HG03039 (cell line): Measurements from ENCODE around the gene CD82.
"Not testable (repeated sequence)": the region's sequence is repeated elsewhere in the genome, so short reads cannot be mapped to it uniquely, and the experiment has no call there.

Experiments used
- ATAC-seq: cut with Tn5 transposase; IDR thresholded peaks from one replicate; pipeline ENCODE4 v1.9.1; 2021; ENCODE audit warnings: mild to moderate bottlenecking, moderate library complexity; ENCODE audit not compliant: unreplicated experiment

The CD82 gene

DNA sequence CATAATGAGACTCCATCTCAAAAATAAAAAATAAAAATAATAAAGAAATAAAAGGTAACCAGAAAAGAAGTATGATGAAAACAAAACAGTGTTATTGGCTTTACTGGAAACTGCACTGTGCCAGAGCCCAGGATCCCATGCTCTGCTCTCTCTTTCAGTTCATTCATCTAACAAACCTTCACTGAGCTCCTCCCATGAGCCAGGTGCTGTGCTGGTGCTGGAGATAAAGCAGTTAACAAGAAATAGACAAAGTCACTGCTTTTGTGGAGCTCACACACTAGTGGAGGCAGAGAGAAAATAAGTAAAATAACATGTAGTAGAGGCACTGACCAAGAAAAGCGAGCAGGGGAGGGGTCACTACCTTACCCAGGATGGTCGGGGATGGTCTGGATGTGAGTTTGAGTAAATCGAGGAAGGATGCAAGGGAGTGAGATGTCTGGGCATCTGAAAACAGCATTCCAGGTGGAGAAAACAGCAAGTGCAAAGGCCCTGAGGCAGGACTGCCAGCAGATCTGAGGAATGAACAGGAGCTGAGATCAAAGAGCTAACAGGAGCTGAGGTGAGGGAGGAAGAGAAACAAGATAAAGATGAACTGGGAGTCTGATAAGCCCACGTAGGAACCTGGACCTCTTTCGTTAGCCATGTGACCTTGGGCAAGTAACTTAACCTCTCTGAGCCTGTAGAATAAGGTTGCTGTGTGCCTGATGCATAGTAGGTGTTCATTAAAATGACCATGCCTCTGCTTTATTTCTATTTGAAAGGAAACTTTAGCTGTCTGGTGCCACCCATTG, 31.3 kb upstream of the CD82 start:
- ATAC-seq = no peak

DNA sequence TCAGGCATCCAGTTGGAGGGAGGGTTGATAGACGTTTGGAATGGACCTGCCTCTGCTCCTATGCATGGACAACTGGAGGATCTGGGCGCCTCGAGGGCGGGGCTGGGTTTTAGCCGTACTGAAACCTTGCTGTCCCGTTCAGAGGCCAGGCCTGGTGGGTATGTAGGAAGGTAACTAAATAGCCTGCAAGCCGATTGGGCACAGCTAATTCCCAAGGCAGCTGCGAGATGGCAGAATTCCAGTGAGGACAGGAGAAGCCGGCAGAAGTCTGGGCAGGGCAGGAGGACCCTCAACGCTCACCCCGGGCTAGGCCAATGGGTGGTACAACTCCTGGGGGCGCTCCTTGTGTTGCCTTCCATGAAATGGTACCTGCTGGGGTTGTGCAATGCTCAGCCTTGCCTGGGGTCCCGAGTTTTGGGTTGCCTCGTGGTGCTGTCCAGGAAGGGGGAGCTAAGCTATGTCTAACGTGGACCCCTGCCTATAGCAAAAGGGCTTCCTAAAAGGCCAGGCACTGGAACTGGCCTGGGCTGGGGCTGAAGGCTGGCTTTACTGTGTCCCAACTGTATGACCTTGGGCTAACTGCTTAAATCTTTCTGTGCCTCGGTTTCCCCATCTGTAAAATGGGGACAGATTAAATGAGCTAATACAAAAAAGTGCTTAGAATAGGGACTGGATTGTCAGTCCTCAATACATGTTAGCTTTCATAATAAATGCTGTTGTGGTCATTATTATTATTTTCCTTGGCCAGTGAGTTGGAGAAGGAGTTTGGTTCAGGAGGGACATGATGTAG, 30.1 kb upstream of the CD82 start:
- no peak for ATAC-seq

DNA sequence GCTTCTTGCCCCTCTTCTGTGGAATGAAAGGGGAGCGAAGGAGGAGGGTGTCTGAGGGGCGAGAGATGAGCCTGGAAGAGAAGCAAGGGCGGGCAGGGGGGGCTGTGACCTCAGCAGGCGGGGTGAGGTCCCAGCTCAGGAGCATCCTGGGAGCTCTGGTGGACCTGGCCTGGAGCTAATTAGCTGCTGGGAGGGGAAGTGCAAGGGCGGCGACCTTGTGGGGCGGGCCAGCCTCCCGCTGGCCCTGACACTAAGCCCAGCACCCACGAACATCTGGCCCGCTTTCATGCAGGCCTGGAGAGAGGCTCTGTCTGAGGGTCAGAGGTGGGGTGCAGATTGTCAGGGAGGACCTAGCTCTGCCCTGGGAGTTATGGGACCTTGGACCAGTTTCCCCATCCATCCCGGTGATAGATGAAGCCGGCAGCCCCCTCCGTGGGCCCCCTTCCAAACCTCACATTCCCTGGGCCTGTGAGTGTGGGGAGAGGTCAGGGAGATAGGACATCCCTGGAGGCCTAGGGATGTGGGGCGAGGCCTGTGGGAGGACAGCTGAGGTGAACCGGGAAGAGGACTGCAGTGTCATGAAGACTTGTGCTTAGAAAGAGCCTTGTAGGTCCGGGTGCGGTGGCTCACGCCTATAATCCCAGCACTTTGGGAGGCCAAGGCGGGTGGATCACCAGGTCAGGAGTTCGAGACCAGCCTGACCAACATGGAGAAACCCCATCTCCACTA, 28.5 kb upstream of the CD82 start:
- no peak for ATAC-seq

DNA sequence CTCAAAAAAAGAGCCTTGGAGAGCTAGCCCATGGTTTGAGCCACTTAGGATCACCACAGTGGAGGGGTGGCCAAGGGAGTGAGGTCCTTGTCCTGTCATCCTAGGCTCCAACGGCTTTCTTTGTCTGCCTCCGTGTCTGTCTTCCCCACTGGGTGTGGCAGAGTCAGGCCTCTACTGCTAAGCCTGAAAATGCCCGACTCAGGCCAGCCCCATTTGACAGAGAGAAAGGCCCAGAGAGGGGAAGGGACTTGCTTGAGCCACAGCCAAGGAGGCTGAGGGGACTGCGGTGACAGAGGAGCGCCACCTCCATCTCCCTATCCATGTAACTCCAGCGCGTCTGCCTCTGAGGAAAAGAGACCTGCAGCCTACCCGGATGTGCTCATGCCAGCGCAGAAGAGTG, 27.8 kb upstream of the CD82 start:
- ATAC-seq = no peak

DNA sequence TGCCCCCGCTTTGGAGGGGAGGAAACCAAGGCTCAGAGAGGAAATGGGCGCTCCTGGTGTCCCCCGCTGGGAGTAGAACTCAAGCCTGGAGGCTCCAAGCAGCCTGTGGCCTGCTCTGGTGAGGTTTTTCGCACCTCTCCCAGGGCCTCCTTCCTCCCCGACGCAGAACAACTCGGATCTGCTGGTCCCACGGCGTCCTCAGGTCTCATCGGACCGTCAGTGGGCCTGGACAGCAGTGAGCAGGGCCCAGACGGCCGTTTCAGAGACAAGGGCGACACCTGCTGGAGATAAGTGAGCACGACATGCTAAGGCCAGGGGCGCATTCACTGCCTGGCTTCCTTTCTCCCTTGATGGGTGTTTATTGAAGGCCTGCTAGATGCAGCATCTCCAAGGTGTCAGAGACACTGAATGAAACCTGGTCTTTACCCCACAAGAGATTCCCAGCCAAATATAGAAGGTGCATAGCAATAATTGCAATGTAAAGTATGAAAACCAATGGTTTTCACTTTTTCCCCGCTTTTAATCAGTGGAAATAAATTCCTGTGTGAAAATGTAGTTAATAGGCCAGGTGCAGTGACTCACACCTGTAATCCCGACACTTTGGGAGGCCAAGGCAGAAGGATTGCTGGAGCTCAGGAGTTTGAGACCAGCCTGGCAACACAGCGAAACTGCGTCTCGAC, 26.9 kb upstream of the CD82 start:
- ATAC-seq = peak; percentile 87

DNA sequence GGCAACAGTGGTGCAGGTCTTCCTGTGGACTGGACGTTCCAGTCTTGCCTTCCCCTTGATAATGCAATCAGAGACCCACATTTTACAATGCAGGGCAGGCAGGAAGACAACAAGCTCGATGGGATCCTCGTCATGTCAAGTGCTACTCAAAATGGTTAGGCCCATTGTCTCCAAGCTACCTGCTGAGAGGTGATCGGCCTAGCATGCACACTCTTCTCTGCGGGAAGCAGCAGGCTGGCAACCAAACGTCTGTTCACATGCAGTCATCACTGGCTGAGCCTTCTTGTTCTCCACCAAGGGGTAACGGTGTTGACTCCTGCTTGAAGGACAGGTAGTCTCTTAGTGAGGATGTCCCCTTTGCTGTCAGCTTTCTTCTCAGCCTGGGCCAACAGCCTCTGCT, 25.5 kb upstream of the CD82 start:
- no peak for ATAC-seq

DNA sequence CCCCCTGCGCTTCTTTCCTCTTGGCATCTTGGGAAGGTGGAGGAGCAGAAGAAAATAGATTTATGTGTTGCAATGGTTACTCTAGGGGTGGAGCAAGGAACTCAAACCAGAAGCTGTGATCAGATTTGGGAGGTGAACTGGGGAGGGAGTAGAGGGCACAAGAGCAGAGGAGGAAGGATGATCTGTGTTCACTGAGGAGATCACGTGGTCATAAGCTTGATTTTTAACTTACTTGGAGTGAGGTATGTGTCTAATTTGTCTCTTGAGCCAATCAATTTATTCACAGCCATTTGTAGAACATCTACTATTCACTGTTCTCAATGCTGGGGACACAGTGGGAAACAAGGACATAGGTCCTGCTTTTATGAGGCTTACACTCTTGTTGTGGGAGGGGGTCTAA, 24.8 kb upstream of the CD82 start:
- no peak for ATAC-seq

DNA sequence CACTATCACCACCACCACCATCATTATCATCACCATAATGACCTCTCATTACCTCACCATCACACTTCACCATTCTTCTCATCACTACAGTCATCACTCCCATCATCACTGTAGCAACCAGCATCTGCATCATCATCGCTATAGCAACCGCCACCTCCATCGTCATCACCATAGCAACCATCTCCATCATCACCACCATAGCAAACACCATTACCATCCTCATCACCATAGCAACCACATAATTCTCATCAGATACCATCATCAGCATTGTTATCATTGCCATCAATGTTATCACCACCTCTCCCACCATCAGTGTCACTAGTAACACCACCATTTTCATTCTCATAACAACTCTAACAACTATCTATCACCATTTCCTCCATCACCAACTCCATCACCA, 23.1 kb upstream of the CD82 start:
- ATAC-seq = no peak

DNA sequence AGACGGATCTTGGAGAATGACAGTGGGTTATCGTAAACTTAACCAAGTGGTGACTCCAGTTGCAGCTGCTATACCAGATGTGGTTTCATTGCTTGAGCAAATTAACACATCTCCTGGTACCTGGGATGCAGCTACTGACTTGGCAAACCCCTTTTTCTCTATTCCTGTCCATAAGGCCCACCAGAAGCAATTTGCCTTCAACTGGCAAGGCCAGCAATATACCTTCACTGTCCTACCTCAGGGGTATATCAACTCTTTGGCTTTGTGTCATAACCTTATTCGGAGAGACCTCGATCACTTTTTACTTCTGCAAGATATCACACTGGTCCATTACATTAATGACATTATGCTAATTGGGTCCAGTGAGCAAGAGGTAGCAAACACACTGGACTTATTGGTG, 18.5 kb upstream of the CD82 start:
- not testable (repeated sequence) for ATAC-seq

DNA sequence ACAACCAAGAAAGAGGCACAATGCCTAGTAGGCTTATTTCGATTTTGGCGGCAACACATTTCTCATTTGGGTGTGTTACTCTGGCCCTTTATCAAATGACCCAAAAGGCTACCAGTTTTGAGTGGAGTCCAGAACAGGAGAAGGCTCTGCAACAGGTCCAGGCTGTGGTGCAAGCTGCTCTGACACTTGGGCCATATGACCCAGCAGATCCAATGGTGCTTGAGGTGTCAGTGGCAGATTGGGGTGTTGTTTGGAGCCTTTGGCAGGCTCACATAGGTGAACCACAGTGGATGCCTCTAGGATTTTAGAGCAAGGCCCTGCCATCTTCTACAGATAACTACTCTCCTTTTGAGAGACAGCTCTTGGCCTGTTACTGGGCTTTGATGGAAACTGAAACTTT, 17.9 kb upstream of the CD82 start:
- not testable (repeated sequence) for ATAC-seq

DNA sequence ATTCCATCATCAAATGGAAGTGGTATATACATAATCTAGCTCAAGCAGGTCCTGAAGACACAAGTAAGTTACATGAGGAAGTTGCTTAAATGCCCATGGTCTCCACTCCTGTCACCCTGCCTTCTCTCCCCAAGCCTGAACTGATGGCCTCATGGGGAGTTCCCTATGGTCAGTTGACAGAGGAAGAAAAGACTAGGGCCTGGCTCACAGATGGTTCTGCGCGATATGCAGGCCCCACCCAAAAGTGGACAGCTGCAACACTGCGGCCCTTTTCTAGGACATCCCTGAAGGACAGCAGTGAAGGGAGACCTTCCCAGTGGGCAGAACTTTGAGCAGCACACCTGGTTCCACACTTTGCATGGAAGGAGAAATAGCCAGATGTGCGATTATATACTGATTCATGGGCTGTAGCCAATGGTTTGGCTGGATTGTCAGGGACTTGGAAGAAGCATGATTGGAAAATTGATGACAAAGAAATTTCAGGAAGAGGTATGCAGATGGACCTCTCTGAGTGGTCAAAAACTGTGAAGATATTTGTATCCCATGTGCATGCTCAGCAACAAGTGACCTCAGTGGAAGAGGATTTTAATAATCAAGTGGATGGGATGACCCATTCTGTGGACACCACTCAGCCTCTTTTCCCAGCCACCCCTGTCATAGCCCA, 17.3 kb upstream of the CD82 start:
- ATAC-seq = no peak

DNA sequence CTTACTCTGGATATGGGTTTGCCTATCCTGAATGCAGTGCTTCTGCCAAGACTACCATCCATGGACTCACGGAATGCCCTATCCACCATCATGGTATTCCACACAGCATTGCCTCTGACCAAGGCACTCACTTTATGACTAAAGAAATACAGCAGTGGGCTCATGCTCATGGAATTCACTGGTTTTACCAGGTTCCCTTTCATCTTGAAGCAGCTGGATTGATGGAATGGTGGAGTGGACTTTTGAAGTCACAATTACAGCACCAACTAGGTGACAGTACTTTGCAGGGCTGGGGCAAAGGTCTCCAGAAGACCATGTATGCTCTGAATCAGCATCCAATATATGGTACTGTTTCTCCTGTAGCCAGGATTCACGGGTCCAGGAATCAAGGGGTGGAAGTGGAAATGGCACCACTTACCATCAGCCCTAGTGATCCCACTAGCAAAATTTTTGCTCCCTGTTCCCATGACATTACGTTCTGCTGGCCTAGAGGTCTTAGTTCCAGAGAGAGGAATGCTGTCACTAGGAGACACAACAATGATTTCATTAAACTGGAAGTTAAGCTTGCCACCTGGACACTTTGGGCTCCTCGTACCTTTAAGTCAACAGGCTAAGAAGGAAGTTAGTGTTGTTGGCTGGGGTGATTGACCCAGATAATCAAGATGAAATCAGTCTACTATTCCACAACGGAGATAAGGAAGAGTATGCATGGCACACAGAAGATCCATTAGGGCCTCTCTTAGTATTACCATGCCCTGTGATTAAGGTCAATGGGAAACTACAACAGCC, 16.3 kb upstream of the CD82 start:
- ATAC-seq = not testable (repeated sequence)

DNA sequence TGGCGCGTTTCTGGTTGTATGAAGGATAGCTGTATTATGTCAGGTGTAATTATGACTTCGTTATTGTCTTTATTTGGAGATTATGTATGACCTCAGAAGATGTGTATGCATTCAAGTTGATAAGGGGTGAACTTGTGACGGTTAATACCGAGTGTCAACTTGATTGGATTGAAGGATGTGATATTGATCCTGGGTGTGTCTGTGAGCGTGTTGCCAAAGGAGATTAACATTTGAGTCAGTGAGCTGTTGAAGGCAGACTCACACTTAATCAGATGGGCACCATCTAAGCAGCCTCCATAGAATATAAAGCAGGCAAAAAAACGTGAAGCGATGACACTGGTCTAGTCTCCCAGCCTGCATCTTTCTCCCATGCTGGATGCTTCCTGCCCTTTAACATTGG, 15.3 kb upstream of the CD82 start:
- ATAC-seq = no peak

DNA sequence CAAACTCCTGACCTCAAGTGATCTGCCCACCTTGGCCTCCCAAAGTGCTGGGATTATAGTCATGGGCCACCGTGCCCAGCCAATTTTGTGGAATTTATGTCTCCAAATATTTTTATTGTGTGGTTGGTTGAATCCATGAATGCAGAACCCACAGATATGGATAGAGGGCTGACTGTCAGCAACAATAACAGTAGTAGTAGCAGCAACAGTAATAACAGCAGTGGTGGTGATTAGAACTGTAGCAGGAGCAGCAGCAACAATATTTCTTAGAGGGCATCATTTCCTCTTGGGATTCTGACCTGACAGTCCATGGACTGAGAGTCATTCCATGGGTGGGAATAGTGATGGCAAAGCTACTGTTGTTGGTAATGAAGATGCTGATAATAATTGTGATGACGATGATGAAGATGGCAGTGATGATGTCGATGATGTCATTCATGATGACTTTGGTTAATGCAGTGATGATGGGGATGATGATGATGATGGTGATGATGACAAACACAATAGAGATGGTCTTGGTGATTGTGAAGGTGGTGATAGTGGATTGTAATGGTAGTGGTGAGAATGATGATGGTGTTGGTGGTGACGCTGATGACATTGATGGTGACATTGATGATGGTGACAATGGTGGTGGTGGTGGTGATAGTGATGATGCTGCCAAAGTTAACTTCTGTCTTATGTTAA, 13.9 kb upstream of the CD82 start:
- ATAC-seq = no peak

DNA sequence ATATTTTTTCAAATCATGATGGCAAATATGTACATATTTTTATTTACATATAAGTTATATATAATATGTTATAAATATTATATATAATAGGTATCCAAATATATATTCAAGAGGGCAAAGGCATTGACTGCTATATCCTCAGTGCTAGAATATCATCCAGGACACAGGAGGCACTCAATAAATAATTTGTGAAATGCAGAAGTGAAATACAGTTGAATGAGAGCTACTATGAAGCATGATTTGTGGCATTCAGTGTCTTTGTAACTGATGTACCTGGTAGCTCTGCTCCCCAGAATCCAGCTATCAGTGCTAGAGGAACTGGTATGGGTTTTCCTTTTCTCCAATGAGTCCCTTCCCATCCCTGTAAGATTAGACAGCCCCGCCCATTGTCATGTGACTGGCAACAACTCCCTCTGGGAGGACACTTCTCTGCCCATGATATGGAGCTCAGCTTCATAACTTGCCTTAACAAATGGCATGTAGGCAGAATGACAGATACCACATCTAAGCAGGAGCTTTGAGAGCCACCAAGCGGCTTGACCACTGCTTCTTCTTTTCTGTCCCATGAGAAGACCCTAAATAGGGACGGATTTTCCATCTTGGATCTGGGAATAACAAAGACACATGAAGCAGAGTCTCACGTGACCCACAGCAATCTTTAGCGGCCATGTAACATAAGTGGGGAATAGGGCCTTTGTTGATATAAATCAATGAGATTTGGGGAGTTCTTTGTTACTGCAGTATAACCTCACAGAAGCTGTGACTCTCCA, 10.2 kb upstream of the CD82 start:
- ATAC-seq = no peak

DNA sequence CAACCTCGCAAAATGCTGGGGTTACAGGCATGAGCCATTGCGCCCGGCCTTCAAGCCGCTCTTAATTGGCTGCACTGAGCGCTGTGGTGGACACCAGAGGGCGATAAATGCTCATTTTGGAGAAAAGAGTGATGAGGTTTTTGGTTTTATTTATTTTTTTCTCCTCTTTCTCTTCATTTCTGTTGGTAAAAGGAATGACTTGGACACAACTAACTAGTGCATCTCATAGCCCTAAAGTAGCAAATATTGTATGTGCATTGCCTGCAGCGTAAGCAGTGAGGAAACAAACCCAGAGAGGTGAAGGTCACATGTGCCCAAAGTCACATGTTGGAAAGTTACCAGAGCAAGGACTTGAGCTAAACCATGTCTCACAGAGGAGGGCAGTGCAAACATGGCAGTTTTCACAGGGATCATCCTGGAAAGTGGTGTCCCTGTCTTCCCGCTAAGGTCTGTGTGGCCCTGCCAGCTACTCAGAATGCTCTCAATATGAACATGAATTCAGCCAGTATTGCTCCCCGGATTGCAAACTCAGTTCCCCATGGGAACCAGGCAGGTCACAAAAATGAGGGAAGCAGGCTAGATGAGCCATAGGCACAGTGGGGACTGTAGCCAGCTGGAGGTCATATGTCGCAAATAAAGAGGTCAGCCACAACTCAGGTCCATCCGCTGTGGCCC, 8.6 kb upstream of the CD82 start:
- ATAC-seq = no peak

DNA sequence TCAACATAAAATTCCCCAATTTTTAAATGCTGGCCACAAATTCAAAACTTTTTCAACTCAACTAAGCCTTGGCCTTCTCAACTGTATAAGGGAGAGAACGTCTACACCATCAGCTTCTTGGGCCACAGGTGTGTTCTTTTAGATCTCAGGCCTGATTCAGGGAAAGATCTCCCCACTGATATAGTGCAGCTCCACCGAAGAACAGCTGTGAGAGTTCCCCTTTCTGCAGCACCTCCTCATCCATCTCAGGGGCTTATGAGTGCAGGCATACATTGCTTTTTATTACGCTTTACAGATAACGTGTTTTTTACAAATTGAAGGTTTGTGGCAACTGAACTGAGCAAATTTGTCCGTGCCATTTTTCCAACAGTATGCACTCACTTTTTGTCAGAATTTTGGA, 8.0 kb upstream of the CD82 start:
- ATAC-seq = no peak
